Heart left ventricle (tissue), 16 donors: ENCODE results near the gene GPRIN3. TPM values are rescaled to one million over a fixed set of nuclear protein-coding genes. Genes with fewer than 3 reads are reported as not detected.

Source experiments
- ATAC-seq, 4 donors: fragments of 200-7000 bp; cut with Tn5 transposase; one replicate each; pipeline ENCODE4 v1.9.1; 2020 to 2022; ENCODE audit warnings: moderate library complexity in 4 of 4, mild to moderate bottlenecking in 3 of 4, moderate number of reproducible peaks in 1 of 4
- DNase-seq, 5 donors: peaks; one replicate each; pipeline ENCODE4 v3.0.0-alpha.2; 2020
- H3K27ac ChIP-seq, 12 donors: fragments of 200-600 bp; sonication (generic) in 4 of 12; one replicate each; pipeline versions ENCODE4 v1.5.0 to v1.8.0; 2016 to 2022; ENCODE audit warnings: mild to moderate bottlenecking in 2 of 12
- H3K27me3 ChIP-seq, 9 donors: fragments of 200-600 bp; sonication (generic) in 2 of 9; one replicate each; pipeline versions ENCODE4 v1.5.1 to v1.8.0; 2016 to 2022; ENCODE audit warnings: mild to moderate bottlenecking in 3 of 9
- H3K36me3 ChIP-seq, 9 donors: fragments of 200-600 bp; sonication (generic) in 2 of 9; one replicate each; pipeline versions ENCODE4 v1.5.0 to v1.8.0; 2018 to 2022; ENCODE audit warnings: mild to moderate bottlenecking in 2 of 9
- H3K4me1 ChIP-seq, 12 donors: fragments of 200-600 bp; sonication (generic) in 4 of 12; one replicate each; pipeline versions ENCODE4 v1.5.0 to v1.8.0; 2016 to 2022; ENCODE audit warnings: mild to moderate bottlenecking in 3 of 12
- H3K4me3 ChIP-seq, 12 donors: fragments of 200-600 bp; sonication (generic) in 4 of 12; one replicate each; pipeline versions ENCODE4 v1.5.0 to v1.8.0; 2017 to 2022; ENCODE audit warnings: mild to moderate bottlenecking in 9 of 12, moderate library complexity in 4 of 12
- H3K9me3 ChIP-seq, 12 donors: fragments of 200-600 bp; sonication (generic) in 4 of 12; one replicate each; pipeline versions ENCODE4 v1.5.0 to v1.8.0; 2016 to 2022; ENCODE audit warnings: mild to moderate bottlenecking in 1 of 12
- POLR2A ChIP-seq, 2 donors: fragments of 450-650 bp; IDR thresholded peaks; one replicate each; pipeline ENCODE4 v1.6.1; 2017; ENCODE audit warnings: antibody characterized with exemption in 2 of 2, mild to moderate bottlenecking in 2 of 2, moderate library complexity in 2 of 2
- WGBS, 4 donors: extraction: QIAGEN DNeasy Blood & Tissue Kit in 2 of 4; methylation state at CpG; one replicate each; pipeline versions ENCODE4 v1.1.5 to v1.1.7; 2013 to 2018; 5-methylcytosine and 5-hydroxymethylcytosine counted together
- intact Hi-C, 10 donors: fragments of 100-400 bp; cut with DNase I; formaldehyde crosslinking; loops; one replicate each; pipeline versions ENCODE4 v1.11.1 to v1.14.2; 2022
- polyA plus RNA-seq, 2 donors: library from polyadenylated mRNA; stranded (reverse); fragments of 200-250 nt; gene quantifications; one replicate each; pipeline ENCODE4 v1.2.3, GENCODE V29; 2013
- total RNA-seq, 9 donors: library from RNA; depleted of rRNA in 2 of 9; stranded (reverse); fragments of >200 nt in 2 of 9; fragmentation: NEBNext Ultra II Directional in 3 of 9; extraction: Animal tissue kit (Norgen Biotek cat#: 25700) in 3 of 9; gene quantifications; one replicate each; pipeline versions ENCODE4 v1.1.0 to v1.2.4, GENCODE V29; 2016 to 2023
- TF ChIP-seq, protein P1 (sequence below), 12 donors: fragments of 200-600 bp; sonication (generic) in 4 of 12; IDR thresholded peaks; one replicate each; pipeline versions ENCODE4 v1.5.0 to v1.8.0; 2018 to 2022; ENCODE audit warnings: antibody characterized with exemption in 12 of 12, mild to moderate bottlenecking in 5 of 12
- donor health status: ischemic (EF 13 %, LVEDD 7.1; RV severe dilation, severe dysfunction).
- donor health status: healthy with polysubstance abuse.
- donor health status: DM: no; HTN: yes; CAD: no.
- donor health status: DM: no; HTN: no; CAD: no.
- donor health status: ischemic (EF 25% LVEDD 6.9; RV normal size, moderate dysfunction).
- donor health status: ischemic (EF 25% LVEDD 5.7; RV mildly dilated, moderate dysfunction).
- donor health status: healthy.
- donor health status: DM: yes; HTN: yes; CAD: no.
- donor health status: ischemic (EF 35%, LVEDD 5.7; RV mildly dilated, moderate dysfunction).
- donor health status: nonischemic (EF 11% LVEDD 7.7; RV severe dilation, severe dysfunction).
- donor health status: DM: yes; HTN: yes; CAD: no.
- donor health status: PGD.
- donor health status: ischemic (EF 29% LVEDD 5.4; RV normal size, mild dysfunction).
- donor health status: nonischemic (EF 23%, LVEDD 6.1; RV moderate dilation, normal function).

Gene GPRIN3
- total and polyA plus RNA-seq, 11 donors = 2.4 to 16.5 (median 13.0) TPM

DNA sequence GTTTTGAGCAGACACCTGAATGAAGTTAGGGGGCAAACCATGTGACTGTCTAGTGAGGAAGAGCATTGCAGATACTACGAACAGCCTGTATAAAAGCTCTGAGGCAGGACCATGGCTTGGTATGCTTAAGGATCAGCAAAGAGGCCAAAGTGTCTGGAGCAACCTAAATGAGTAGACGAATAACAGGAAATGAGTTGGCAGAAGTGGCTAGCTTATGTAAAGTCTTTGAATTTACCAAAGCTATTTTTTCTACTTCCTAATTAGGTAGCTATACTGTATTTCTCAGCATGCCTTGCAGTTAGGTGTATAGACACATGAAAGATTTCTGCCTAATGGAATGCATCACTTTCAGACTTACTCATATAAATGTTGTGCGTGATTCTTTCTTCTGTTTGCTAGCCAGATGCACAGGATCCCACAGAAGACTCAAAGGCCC lies 9.3 kb upstream of the GPRIN3 start:
- no peak for DNase-seq
- no peaks in the 10 kb centered on the region for H3K9me3 ChIP-seq
- peak overlapping the region in 1 of 12 donors; percentile 76 for H3K27ac ChIP-seq
- no peak for TF ChIP-seq POLR2A (IDR thresholded peaks at IDR 0.05)
- TF ChIP-seq, protein P1, sequence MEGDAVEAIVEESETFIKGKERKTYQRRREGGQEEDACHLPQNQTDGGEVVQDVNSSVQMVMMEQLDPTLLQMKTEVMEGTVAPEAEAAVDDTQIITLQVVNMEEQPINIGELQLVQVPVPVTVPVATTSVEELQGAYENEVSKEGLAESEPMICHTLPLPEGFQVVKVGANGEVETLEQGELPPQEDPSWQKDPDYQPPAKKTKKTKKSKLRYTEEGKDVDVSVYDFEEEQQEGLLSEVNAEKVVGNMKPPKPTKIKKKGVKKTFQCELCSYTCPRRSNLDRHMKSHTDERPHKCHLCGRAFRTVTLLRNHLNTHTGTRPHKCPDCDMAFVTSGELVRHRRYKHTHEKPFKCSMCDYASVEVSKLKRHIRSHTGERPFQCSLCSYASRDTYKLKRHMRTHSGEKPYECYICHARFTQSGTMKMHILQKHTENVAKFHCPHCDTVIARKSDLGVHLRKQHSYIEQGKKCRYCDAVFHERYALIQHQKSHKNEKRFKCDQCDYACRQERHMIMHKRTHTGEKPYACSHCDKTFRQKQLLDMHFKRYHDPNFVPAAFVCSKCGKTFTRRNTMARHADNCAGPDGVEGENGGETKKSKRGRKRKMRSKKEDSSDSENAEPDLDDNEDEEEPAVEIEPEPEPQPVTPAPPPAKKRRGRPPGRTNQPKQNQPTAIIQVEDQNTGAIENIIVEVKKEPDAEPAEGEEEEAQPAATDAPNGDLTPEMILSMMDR (IDR thresholded peaks at IDR 0.05) = no peak
- no peaks in the 10 kb centered on the region for H3K27me3 ChIP-seq
- no peaks in the 10 kb centered on the region for H3K36me3 ChIP-seq
- ATAC-seq = peak in 3 of 4 donors; percentile 22 to 46 (median 24)
- H3K4me3 ChIP-seq = no peak overlapping the region
- 48 to 57% (median 51%) methylated on average over 3 of the region's 3 CpGs for WGBS, 4 donors
- peaks cover 0 to 34% (median 8%) of the 10 kb centered on the region in 12 donors for H3K4me1 ChIP-seq
- intact Hi-C loops = loop anchor here in 2 of 10 donors (5.0 to 10.0 kb wide), 2 partner anchors 95 to 118 kb away; no protein-coding TSS in a partner anchor

DNA sequence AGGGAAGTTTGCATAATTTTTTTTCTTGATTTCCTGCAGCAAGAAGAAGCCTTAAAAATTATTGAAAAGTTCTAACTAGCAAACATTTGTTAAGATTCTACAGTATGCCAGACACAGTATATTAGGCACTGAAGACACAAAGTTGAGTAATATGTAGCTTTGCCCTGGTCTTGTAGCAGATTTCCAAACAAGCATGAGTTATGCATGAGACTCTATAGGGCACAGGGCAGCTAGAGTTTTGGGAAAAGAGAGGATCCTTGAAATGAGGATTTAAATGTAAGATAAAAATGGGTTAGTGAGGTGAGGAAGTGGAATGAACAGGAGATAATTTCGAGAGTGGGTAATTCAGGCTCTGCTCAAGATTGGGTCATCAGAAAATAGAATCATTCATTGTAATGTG lies 8.6 kb upstream of the GPRIN3 start:
- ATAC-seq (no peak), DNase-seq (no peak)
- no peaks in the 10 kb centered on the region for H3K9me3 ChIP-seq
- H3K4me1 ChIP-seq = peaks cover 0 to 34% (median 8%) of the 10 kb centered on the region in 12 donors
- H3K36me3 ChIP-seq = no peaks in the 10 kb centered on the region
- WGBS, 4 donors = 46 to 72% (median 51%) methylated on average over 1 of the region's 1 CpG
- H3K27me3 ChIP-seq = no peaks in the 10 kb centered on the region
- H3K4me3 ChIP-seq = no peak overlapping the region
- intact Hi-C loops = loop anchor here in 2 of 10 donors (5.0 to 10.0 kb wide), 2 partner anchors 96 to 119 kb away; no protein-coding TSS in a partner anchor
- TF ChIP-seq, protein P1 (IDR thresholded peaks at IDR 0.05) = no peak
- no peak for TF ChIP-seq POLR2A (IDR thresholded peaks at IDR 0.05)
- H3K27ac ChIP-seq = peak overlapping the region in 1 of 12 donors; percentile 76

DNA sequence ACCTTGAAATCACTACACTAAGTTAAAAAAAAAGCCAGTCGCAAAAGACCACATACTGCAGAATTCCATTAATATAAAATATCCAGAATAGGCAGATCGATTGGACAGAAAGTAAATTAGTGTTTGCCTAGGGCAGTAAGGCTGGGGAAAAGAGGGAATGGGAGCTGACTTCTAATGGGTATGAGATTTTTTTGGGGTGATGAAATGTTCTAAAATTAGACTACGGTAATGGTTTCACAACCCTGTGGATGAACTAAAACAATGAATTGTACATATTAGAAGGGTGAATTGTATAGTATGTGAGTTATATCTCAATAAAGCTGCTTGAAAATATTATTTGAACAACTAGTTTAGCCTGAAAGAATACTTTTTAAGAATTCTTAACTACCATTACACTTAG lies 6.7 kb upstream of the GPRIN3 start:
- intact Hi-C loops = loop anchor here in 1 of 10 donors (10.0 kb wide), 1 partner anchor 121 kb away; no protein-coding TSS in a partner anchor
- Histone ChIP-seq H3K9me3 (no peaks in the 10 kb centered on the region), H3K27me3 (no peaks in the 10 kb centered on the region), H3K4me3 (no peak overlapping the region), H3K27ac (no peak overlapping the region), H3K4me1 (peaks cover 0 to 34% (median 8%) of the 10 kb centered on the region in 12 donors), H3K36me3 (no peaks in the 10 kb centered on the region)
- DNase-seq (no peak), ATAC-seq (peak in 1 of 4 donors; percentile 63)
- no peak for TF ChIP-seq POLR2A (IDR thresholded peaks at IDR 0.05)
- TF ChIP-seq, protein P1 (IDR thresholded peaks at IDR 0.05) = no peak
- 74 to 79% (median 77%) methylated on average over 3 of the region's 3 CpGs for WGBS, 4 donors

DNA sequence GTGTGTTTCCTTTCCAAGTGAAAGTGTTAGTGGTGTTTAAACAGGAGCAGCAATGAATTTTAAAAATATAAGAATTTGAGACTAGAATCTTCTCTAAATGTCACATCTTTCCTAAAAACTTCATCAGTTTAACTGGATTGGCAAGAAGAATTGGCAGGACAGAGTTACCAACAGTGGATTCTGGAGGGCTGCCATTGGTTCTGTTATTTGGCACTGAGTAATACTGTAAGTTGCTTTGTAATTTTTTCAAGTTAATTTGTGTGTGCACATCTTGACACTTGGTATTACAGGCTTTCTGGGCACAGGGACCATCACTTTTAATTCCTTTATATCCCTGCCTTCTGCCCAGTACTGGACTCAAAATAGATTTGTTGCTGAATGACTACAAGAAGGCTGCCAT lies 4.5 kb upstream of the GPRIN3 start:
- intact Hi-C loops = loop anchor here in 1 of 10 donors (10.0 kb wide), 1 partner anchor 123 kb away; no protein-coding TSS in a partner anchor
- TF ChIP-seq POLR2A (IDR thresholded peaks at IDR 0.05) = no peak
- TF ChIP-seq, protein P1 (IDR thresholded peaks at IDR 0.05) = no peak
- no peaks in the 10 kb centered on the region for H3K9me3 ChIP-seq
- H3K4me1 ChIP-seq = peaks cover 0 to 23% (median 6%) of the 10 kb centered on the region in 12 donors
- DNase-seq (no peak), ATAC-seq (no peak)
- no peak overlapping the region for H3K4me3 ChIP-seq
- no peaks in the 10 kb centered on the region for H3K36me3 ChIP-seq
- H3K27me3 ChIP-seq = peaks cover 0 to 4% (median 0%) of the 10 kb centered on the region in 9 donors
- H3K27ac ChIP-seq = no peak overlapping the region
